Omental fat pad (tissue), 4 donors: Measurements from ENCODE around the gene TMEM30A. TPM values are rescaled to one million over a fixed set of nuclear protein-coding genes. Genes with fewer than 3 reads are reported as not detected.
A peak's percentile ranks its signal among the peaks of the same experiment; 100 is the strongest.

ENCODE experiments used
- ATAC-seq: fragments of 150-250 bp; one replicate; pipeline ENCODE4 v1.9.1; 2016; ENCODE audit warnings: mild to moderate bottlenecking, moderate library complexity; ENCODE audit not compliant: low FRiP score
- DNase-seq: peaks from one replicate; pipeline ENCODE4 v3.0.0-alpha.2; 2019; ENCODE audit warnings: low spot score
- CTCF ChIP-seq, 3 donors: fragments of 450-650 bp; IDR thresholded peaks; one replicate each; pipeline ENCODE4 v1.5.1; 2016 to 2017; ENCODE audit warnings: antibody characterized with exemption in 3 of 3, mild to moderate bottlenecking in 3 of 3, moderate library complexity in 2 of 3
- total RNA-seq, 4 donors: library from RNA; depleted of rRNA; stranded (reverse); fragments of >200 nt; gene quantifications; one replicate each; pipeline ENCODE4 v1.1.0, GENCODE V29; 2016

The TMEM30A gene
- total RNA-seq, 4 donors from 2014 or later = 45.2 to 84.3 (median 58.4) TPM

GRCh38 chr6:75224303-75224926 is 60.2 kb downstream of the TMEM30A start:
- ATAC-seq = no peak
- no peak for DNase-seq
- TF ChIP-seq CTCF (IDR thresholded peaks at IDR 0.05) = no peak

- TF ChIP-seq CTCF (IDR thresholded peaks at IDR 0.05) = no peak
- ATAC-seq (no peak), DNase-seq (no peak)
Observed at GRCh38 chr6:75223428-75223827, 61.2 kb downstream of the TMEM30A start.

- TF ChIP-seq CTCF (IDR thresholded peaks at IDR 0.05) = no peak
- DNase-seq (no peak), ATAC-seq (no peak)
Observed at GRCh38 chr6:75222261-75222660, 62.3 kb downstream of the TMEM30A start.

GRCh38 chr6:75221116-75221515 is 63.5 kb downstream of the TMEM30A start:
- TF ChIP-seq CTCF (IDR thresholded peaks at IDR 0.05) = no peak
- no peak for DNase-seq
- ATAC-seq = no peak

- ATAC-seq (no peak), DNase-seq (no peak)
Observed at GRCh38 chr6:75220357-75220756, 64.2 kb downstream of the TMEM30A start.

GRCh38 chr6:75219263-75219662 is 65.3 kb downstream of the TMEM30A start:
- DNase-seq (no peak), ATAC-seq (no peak)
- no peak for TF ChIP-seq CTCF (IDR thresholded peaks at IDR 0.05)

More at GRCh38 chr6:75220357-75220756, 64.2 kb downstream of the TMEM30A start:
- no peak for TF ChIP-seq CTCF (IDR thresholded peaks at IDR 0.05)

GRCh38 chr6:75217193-75217592 is 67.4 kb downstream of the TMEM30A start:
- TF ChIP-seq CTCF (IDR thresholded peaks at IDR 0.05) = no peak
- ATAC-seq (peak; percentile 51), DNase-seq (no peak)
